Measurements from ENCODE around the gene SARM1.
"Not testable (repeated sequence)": the region's sequence is repeated elsewhere in the genome, so short reads cannot be mapped to it uniquely, and the experiment has no call there.

The SARM1 gene

GRCh38 chr17:28433721-28434120 lies 62.2 kb downstream of the SARM1 start:
- DNase-seq: no peak

DNA sequence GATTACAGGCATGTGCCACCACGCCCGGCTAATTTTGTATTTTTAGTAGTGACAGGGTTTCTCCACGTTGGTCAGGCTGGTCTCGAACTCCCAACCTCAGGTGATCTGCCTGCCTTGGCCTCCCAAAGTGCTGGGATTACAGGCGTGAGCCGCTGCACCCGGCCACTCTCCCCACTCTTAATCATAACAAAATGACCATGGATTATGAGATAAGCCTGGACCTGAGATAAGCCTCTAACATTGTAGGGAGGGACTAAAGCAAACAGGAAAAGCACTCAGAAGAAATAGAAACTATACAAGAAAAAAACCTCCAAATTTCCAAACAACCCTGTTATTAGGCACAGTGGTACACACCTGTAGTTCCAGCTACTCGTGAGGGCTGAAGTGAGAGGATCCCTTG lies 62.8 kb downstream of the SARM1 start:
- DNase-seq: not testable (repeated sequence)

DNA sequence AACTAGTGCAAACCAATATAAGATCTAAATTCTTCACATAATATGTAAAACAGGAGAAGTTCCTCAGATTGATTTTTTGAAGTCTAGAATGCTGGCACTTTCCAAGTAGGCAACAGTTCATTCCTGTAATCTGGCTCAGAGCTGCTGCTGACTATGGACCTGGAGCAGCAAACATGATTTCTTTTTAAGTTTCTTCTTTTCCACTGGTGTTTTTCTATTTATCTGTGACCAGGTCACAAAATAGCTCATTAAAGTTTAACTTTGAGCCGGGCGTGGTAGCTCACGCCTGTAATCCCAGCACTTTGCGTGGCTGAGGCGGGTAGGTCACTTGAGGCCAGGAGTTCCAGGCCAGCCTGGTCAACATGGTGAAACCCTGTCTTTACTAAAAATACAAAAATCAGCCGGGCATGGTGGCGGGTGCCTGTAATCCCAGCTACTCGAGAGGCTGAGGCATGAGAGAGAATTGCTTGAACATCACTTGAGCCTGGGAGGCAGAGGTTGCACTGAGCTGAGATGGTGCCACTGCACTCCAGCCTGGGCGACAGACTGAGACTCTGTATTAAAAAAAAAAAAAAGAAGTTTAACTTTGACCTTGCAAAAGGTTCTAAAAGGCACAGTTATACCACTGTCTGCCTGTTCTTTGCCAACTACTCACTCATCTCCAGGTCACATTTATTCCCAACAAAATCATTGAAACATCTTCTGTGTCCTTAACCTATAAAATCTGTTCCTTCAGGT lies 72.6 kb downstream of the SARM1 start:
- DNase-seq: no peak

- DNase-seq: no peak
These were observed 75.4 kb downstream of the SARM1 start for GRCh38 chr17:28446716-28447395.

GRCh38 chr17:28447396-28447760 lies 75.9 kb downstream of the SARM1 start:
- no peak for DNase-seq

- no peak for DNase-seq
These were observed 78.4 kb downstream of the SARM1 start for GRCh38 chr17:28449859-28450258.
